Karpas-422 (cell line): ENCODE results near the gene KIF19. TPM values are rescaled to one million over a fixed set of nuclear protein-coding genes. Genes with fewer than 3 reads are reported as not detected.

ENCODE experiments used
- DNase-seq: peaks from one replicate; pipeline ENCODE4 v3.0.0-alpha.2; 2015
- H2AFZ ChIP-seq: fragments of 200-600 bp; sonication (generic); 2 replicates; pipeline ENCODE4 v1.6.1; 2014; ENCODE audit warnings: antibody characterized with exemption, low read length, mixed read lengths
- H3K27ac ChIP-seq: fragments of 200-600 bp; sonication (generic); 2 replicates; pipeline ENCODE4 v1.5.1; 2014; ENCODE audit warnings: mild to moderate bottlenecking, low read length, moderate library complexity
- H3K27me3 ChIP-seq: fragments of 200-600 bp; sonication (generic); 2 replicates; pipeline ENCODE4 v1.6.1; 2014; ENCODE audit warnings: low read length, mixed read lengths
- H3K36me3 ChIP-seq: fragments of 200-600 bp; sonication (generic); 2 replicates; pipeline ENCODE4 v1.6.1; 2014; ENCODE audit warnings: low read length, mixed read lengths; ENCODE audit not compliant: insufficient read depth
- H3K4me1 ChIP-seq: fragments of 200-600 bp; sonication (generic); 2 replicates; pipeline ENCODE4 v1.6.1; 2014; ENCODE audit warnings: mild to moderate bottlenecking, low read length, mixed read lengths
- H3K4me2 ChIP-seq: fragments of 200-600 bp; sonication (generic); 2 replicates; pipeline ENCODE4 v1.6.1; 2014; ENCODE audit warnings: low read length, low read depth, mild to moderate bottlenecking; ENCODE audit not compliant: poor library complexity, severe bottlenecking
- H3K4me3 ChIP-seq: fragments of 200-600 bp; sonication (generic); 2 replicates; pipeline ENCODE4 v1.5.1; 2014; ENCODE audit warnings: mild to moderate bottlenecking, antibody characterized with exemption, low read length, mixed read lengths
- H3K79me2 ChIP-seq: fragments of 200-600 bp; sonication (generic); 2 replicates; pipeline ENCODE4 v1.6.1; 2014; ENCODE audit warnings: mild to moderate bottlenecking, low read length, mixed read lengths
- H3K9ac ChIP-seq: fragments of 200-600 bp; sonication (generic); 2 replicates; pipeline ENCODE4 v1.6.0; 2014; ENCODE audit warnings: low read length
- H3K9me2 ChIP-seq: fragments of 200-600 bp; sonication (generic), shearing (Covaris generic); replicated peaks from 2 replicates; pipeline ENCODE4 v1.6.0; 2014; ENCODE audit warnings: mild to moderate bottlenecking, low read length, moderate library complexity; ENCODE audit not compliant: insufficient read depth
- H3K9me3 ChIP-seq: fragments of 300-700, 200-600 bp; sonication (generic); 2 replicates; pipeline ENCODE4 v1.6.1; 2014; ENCODE audit warnings: low read length, mixed read lengths
- H4K20me1 ChIP-seq: fragments of 200-600 bp; sonication (generic); 2 replicates; pipeline ENCODE4 v1.6.1; 2014; ENCODE audit warnings: mild to moderate bottlenecking, antibody characterized with exemption, low read length, low read depth; ENCODE audit not compliant: insufficient read depth
- total RNA-seq: library from RNA; depleted of rRNA; stranded (reverse); fragments of >200 nt; shearing (Covaris generic); gene quantifications from 2 replicates; pipeline ENCODE4 v1.2.3, GENCODE V29; 2014; ENCODE audit warnings: low replicate concordance

The KIF19 gene
- total RNA-seq, 1 experiment from 2014 or later, result not detected

- H2AFZ ChIP-seq, result no peak overlapping the region
- no peak overlapping the region for H3K27ac ChIP-seq
- no peaks in the 10 kb centered on the region for H3K9me3 ChIP-seq
Observed at GRCh38 chr17:74379495-74380085, 53.6 kb downstream of the KIF19 start.

DNA sequence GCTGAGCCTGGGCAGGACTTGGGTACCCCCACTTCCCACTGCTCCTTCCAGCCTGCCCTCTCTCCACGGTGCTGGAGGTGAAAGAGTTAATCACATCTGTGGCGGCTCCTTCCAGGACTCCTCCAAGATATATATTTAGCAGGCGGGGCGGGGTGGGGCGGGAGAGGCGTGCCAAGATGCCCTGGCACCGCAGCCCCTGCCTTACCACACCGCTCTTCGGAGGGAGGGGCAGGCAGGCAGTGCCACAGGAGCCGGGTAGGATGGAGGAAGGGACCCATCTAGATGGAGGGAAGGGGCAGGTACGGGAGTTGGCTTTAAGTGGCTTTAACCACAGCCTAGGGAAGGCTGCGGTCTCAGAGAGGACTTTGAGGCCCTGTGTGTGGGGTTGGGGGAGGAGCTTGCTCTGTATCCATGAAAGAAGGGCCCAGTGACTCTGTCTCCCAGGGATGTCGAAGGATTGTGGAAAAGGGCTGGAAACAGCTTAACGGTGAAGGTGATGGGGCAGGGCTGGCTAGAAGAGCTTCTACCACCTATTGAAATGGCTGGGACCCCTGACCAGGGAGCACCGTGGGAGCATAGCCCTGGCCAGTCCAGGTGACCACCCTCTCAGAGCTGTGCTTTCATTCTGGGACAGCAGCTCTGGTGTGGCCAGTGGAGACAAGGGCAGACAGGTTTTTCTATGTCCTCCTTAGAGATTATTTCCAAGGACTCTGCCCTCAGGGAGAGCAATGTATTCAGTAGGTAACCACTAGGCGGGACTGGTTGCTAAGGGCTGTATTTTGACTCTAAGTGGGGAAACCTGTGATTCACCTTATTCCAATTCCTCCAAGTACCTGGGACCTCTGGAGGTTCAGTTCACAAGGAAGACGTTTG lies 54.3 kb downstream of the KIF19 start:
- H4K20me1 ChIP-seq, result no peaks in the 10 kb centered on the region
- H3K36me3 ChIP-seq, result no peaks in the 10 kb centered on the region
- no peak for DNase-seq
- no peak overlapping the region for H3K9ac ChIP-seq
- no peak overlapping the region for H2AFZ ChIP-seq
- H3K27ac ChIP-seq, result no peak overlapping the region
- no peaks in the 10 kb centered on the region for H3K27me3 ChIP-seq
- no peaks in the 10 kb centered on the region for H3K9me2 ChIP-seq
- H3K4me3 ChIP-seq, result no peak overlapping the region
- H3K4me1 ChIP-seq, result no peaks in the 10 kb centered on the region
- no peak overlapping the region for H3K4me2 ChIP-seq
- no peaks in the 10 kb centered on the region for H3K79me2 ChIP-seq
- no peaks in the 10 kb centered on the region for H3K9me3 ChIP-seq

More at GRCh38 chr17:74379495-74380085, 53.6 kb downstream of the KIF19 start:
- no peak overlapping the region for H3K4me3 ChIP-seq
- no peaks in the 10 kb centered on the region for H3K79me2 ChIP-seq
- no peaks in the 10 kb centered on the region for H4K20me1 ChIP-seq
- no peaks in the 10 kb centered on the region for H3K4me1 ChIP-seq
- no peaks in the 10 kb centered on the region for H3K9me2 ChIP-seq
- H3K36me3 ChIP-seq, result no peaks in the 10 kb centered on the region
- no peak overlapping the region for H3K9ac ChIP-seq
- no peaks in the 10 kb centered on the region for H3K27me3 ChIP-seq
- no peak overlapping the region for H3K4me2 ChIP-seq
- DNase-seq, result peak; percentile 92

- Histone ChIP-seq H3K79me2 (no peaks in the 10 kb centered on the region), H3K4me2 (no peak overlapping the region)
Observed at GRCh38 chr17:74380959-74381808, 55.2 kb downstream of the KIF19 start.

GRCh38 chr17:74383141-74383540 lies 57.1 kb downstream of the KIF19 start:
- Histone ChIP-seq H3K27me3 (no peaks in the 10 kb centered on the region), H4K20me1 (no peaks in the 10 kb centered on the region), H3K36me3 (no peaks in the 10 kb centered on the region), H3K4me3 (no peak overlapping the region), H3K79me2 (no peaks in the 10 kb centered on the region), H2AFZ (no peak overlapping the region), H3K4me2 (no peak overlapping the region), H3K4me1 (no peaks in the 10 kb centered on the region), H3K9ac (no peak overlapping the region), H3K9me2 (no peaks in the 10 kb centered on the region), H3K9me3 (no peaks in the 10 kb centered on the region), H3K27ac (no peak overlapping the region)
- DNase-seq, result no peak

More at GRCh38 chr17:74380959-74381808, 55.2 kb downstream of the KIF19 start:
- Histone ChIP-seq H3K27me3 (no peaks in the 10 kb centered on the region), H3K9me2 (no peaks in the 10 kb centered on the region), H3K9ac (no peak overlapping the region), H3K4me3 (no peak overlapping the region), H3K27ac (no peak overlapping the region), H4K20me1 (no peaks in the 10 kb centered on the region), H3K4me1 (no peaks in the 10 kb centered on the region), H3K36me3 (no peaks in the 10 kb centered on the region), H2AFZ (no peak overlapping the region), H3K9me3 (no peaks in the 10 kb centered on the region)
- no peak for DNase-seq

- Histone ChIP-seq H3K9me2 (no peaks in the 10 kb centered on the region), H3K9ac (no peak overlapping the region), H2AFZ (no peak overlapping the region), H3K9me3 (no peaks in the 10 kb centered on the region), H3K36me3 (no peaks in the 10 kb centered on the region), H3K4me2 (no peak overlapping the region), H3K79me2 (no peaks in the 10 kb centered on the region), H3K4me3 (no peak overlapping the region), H3K27ac (no peak overlapping the region), H3K4me1 (no peaks in the 10 kb centered on the region), H3K27me3 (no peaks in the 10 kb centered on the region), H4K20me1 (no peaks in the 10 kb centered on the region)
- no peak for DNase-seq
Observed at GRCh38 chr17:74385201-74385600, 59.2 kb downstream of the KIF19 start.

- Histone ChIP-seq H3K9ac (no peak overlapping the region), H3K27ac (no peak overlapping the region), H4K20me1 (no peaks in the 10 kb centered on the region), H3K4me2 (no peak overlapping the region), H3K27me3 (no peaks in the 10 kb centered on the region), H2AFZ (no peak overlapping the region), H3K9me2 (no peaks in the 10 kb centered on the region), H3K9me3 (no peaks in the 10 kb centered on the region), H3K4me3 (no peak overlapping the region), H3K79me2 (no peaks in the 10 kb centered on the region), H3K36me3 (no peaks in the 10 kb centered on the region), H3K4me1 (no peaks in the 10 kb centered on the region)
- no peak for DNase-seq
Observed at GRCh38 chr17:74386386-74386785, 60.4 kb downstream of the KIF19 start.

- H4K20me1 ChIP-seq, result no peaks in the 10 kb centered on the region
- no peak overlapping the region for H3K4me2 ChIP-seq
- no peak overlapping the region for H2AFZ ChIP-seq
- no peaks in the 10 kb centered on the region for H3K9me3 ChIP-seq
- no peaks in the 10 kb centered on the region for H3K36me3 ChIP-seq
- no peak overlapping the region for H3K27ac ChIP-seq
- H3K4me1 ChIP-seq, result no peaks in the 10 kb centered on the region
- DNase-seq, result no peak
- H3K9ac ChIP-seq, result no peak overlapping the region
- no peaks in the 10 kb centered on the region for H3K9me2 ChIP-seq
- no peaks in the 10 kb centered on the region for H3K79me2 ChIP-seq
- H3K27me3 ChIP-seq, result no peaks in the 10 kb centered on the region
- no peak overlapping the region for H3K4me3 ChIP-seq
Observed at GRCh38 chr17:74387365-74388218, 61.6 kb downstream of the KIF19 start.
